ENCODE measurements around the gene POLG2. TPM values are rescaled to one million over a fixed set of nuclear protein-coding genes. Genes with fewer than 3 reads are reported as not detected.
"Not testable (repeated sequence)": the region's sequence is repeated elsewhere in the genome, so short reads cannot be mapped to it uniquely, and the experiment has no call there.

POLG2 gene
- total RNA-seq, 1 donor from 2014 or later = 18.3 TPM

- Mint-ChIP-seq H3K27ac (ENCODE audit: unreplicated experiment) (no peak overlapping the region), H3K9me3 (ENCODE audit: unreplicated experiment) (no peaks in the 10 kb centered on the region), H3K4me3 (ENCODE audit: unreplicated experiment) (no peak overlapping the region), H3K36me3 (ENCODE audit: unreplicated experiment) (no peaks in the 10 kb centered on the region), H3K27me3 (ENCODE audit: unreplicated experiment) (peaks cover 10% of the 10 kb centered on the region), H3K4me1 (ENCODE audit: unreplicated experiment) (no peaks in the 10 kb centered on the region)
- no peak for TF ChIP-seq CTCF (IDR thresholded peaks at IDR 0.05)
- DNase-seq (ENCODE audit: extremely low spot score, unreplicated experiment) = no peak
These were observed 30.7 kb downstream of the POLG2 start for GRCh38 chr17:64466019-64466735.

- H3K4me1 Mint-ChIP-seq (ENCODE audit: unreplicated experiment) = peaks cover 17% of the 10 kb centered on the region
- H3K27ac Mint-ChIP-seq (ENCODE audit: unreplicated experiment) = no peak overlapping the region
- no peak for TF ChIP-seq CTCF (IDR thresholded peaks at IDR 0.05)
- H3K9me3 Mint-ChIP-seq (ENCODE audit: unreplicated experiment) = no peaks in the 10 kb centered on the region
- no peaks in the 10 kb centered on the region for H3K36me3 Mint-ChIP-seq (ENCODE audit: unreplicated experiment)
- DNase-seq (ENCODE audit: extremely low spot score, unreplicated experiment) = no peak
- peaks cover 7% of the 10 kb centered on the region for H3K27me3 Mint-ChIP-seq (ENCODE audit: unreplicated experiment)
- H3K4me3 Mint-ChIP-seq (ENCODE audit: unreplicated experiment) = no peak overlapping the region
These were observed 35.1 kb downstream of the POLG2 start for GRCh38 chr17:64461788-64462187.

- Mint-ChIP-seq H3K36me3 (ENCODE audit: unreplicated experiment) (no peaks in the 10 kb centered on the region), H3K4me3 (ENCODE audit: unreplicated experiment) (no peak overlapping the region), H3K27ac (ENCODE audit: unreplicated experiment) (no peak overlapping the region), H3K4me1 (ENCODE audit: unreplicated experiment) (peaks cover 18% of the 10 kb centered on the region), H3K27me3 (ENCODE audit: unreplicated experiment) (peaks cover 7% of the 10 kb centered on the region), H3K9me3 (ENCODE audit: unreplicated experiment) (no peaks in the 10 kb centered on the region)
- no peak for TF ChIP-seq CTCF (IDR thresholded peaks at IDR 0.05)
- DNase-seq (ENCODE audit: extremely low spot score, unreplicated experiment) = no peak
These were observed 35.9 kb downstream of the POLG2 start for GRCh38 chr17:64460955-64461354.

- H3K4me3 Mint-ChIP-seq (ENCODE audit: unreplicated experiment); H3K27me3 Mint-ChIP-seq (ENCODE audit: unreplicated experiment); H3K36me3 Mint-ChIP-seq (ENCODE audit: unreplicated experiment); H3K27ac Mint-ChIP-seq (ENCODE audit: unreplicated experiment); DNase-seq (ENCODE audit: extremely low spot score, unreplicated experiment); H3K9me3 Mint-ChIP-seq (ENCODE audit: unreplicated experiment): not testable (repeated sequence)
- peaks cover 18% of the 10 kb centered on the region for H3K4me1 Mint-ChIP-seq (ENCODE audit: unreplicated experiment)
These were observed 37.0 kb downstream of the POLG2 start for GRCh38 chr17:64459818-64460217.

- no peak overlapping the region for H3K4me3 Mint-ChIP-seq (ENCODE audit: unreplicated experiment)
- H3K27ac Mint-ChIP-seq (ENCODE audit: unreplicated experiment) = no peak overlapping the region
- H3K36me3 Mint-ChIP-seq (ENCODE audit: unreplicated experiment) = no peaks in the 10 kb centered on the region
- peaks cover 18% of the 10 kb centered on the region for H3K4me1 Mint-ChIP-seq (ENCODE audit: unreplicated experiment)
- H3K27me3 Mint-ChIP-seq (ENCODE audit: unreplicated experiment) = peaks cover 4% of the 10 kb centered on the region
- no peaks in the 10 kb centered on the region for H3K9me3 Mint-ChIP-seq (ENCODE audit: unreplicated experiment)
- TF ChIP-seq CTCF (IDR thresholded peaks at IDR 0.05) = no peak
- DNase-seq (ENCODE audit: extremely low spot score, unreplicated experiment) = no peak
These were observed 37.5 kb downstream of the POLG2 start for GRCh38 chr17:64459284-64459747.
